Coronary artery (tissue), 2 donors: Measurements from ENCODE around the gene SLC24A1.
A peak's percentile ranks its signal among the peaks of the same experiment; 100 is the strongest.

ENCODE experiments used
- DNase-seq: peaks from one replicate; pipeline ENCODE4 v3.0.0-alpha.2; 2017; ENCODE audit warnings: low spot score
- H3K27ac ChIP-seq, 2 donors: fragments of 200-600 bp; sonication (generic); one replicate each; pipeline ENCODE4 v1.5.1; 2016 to 2019
- H3K4me3 ChIP-seq: fragments of 200-600 bp; sonication (generic); 2 replicates; pipeline ENCODE4 v1.5.1; 2016; ENCODE audit warnings: mild to moderate bottlenecking, moderate library complexity
- TF ChIP-seq, protein P1 (sequence below): fragments of 200-600 bp; sonication (generic); IDR thresholded peaks from one replicate; pipeline ENCODE4 v1.5.1; 2019; ENCODE audit warnings: antibody characterized with exemption

The SLC24A1 gene

DNA sequence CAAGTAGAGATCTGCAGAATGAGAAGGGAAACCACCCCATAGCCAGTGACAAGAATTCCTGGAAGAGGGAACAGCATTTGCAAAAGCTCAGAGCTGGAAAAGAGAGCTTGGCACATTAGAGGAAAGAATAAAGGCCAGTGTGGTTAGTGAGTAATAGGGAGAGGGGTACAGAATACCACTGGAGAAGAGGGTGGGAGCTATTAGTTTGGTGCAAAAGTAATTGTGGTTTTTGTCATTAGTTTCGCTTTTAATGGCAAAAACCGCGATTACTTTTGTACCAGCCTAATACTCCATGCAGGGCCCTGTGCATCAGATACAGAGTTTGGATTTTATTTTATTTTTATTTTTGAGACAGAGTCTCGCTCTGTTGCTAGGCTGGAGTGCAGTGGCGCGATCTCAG lies 9.8 kb downstream of the SLC24A1 start:
- TF ChIP-seq, protein P1, sequence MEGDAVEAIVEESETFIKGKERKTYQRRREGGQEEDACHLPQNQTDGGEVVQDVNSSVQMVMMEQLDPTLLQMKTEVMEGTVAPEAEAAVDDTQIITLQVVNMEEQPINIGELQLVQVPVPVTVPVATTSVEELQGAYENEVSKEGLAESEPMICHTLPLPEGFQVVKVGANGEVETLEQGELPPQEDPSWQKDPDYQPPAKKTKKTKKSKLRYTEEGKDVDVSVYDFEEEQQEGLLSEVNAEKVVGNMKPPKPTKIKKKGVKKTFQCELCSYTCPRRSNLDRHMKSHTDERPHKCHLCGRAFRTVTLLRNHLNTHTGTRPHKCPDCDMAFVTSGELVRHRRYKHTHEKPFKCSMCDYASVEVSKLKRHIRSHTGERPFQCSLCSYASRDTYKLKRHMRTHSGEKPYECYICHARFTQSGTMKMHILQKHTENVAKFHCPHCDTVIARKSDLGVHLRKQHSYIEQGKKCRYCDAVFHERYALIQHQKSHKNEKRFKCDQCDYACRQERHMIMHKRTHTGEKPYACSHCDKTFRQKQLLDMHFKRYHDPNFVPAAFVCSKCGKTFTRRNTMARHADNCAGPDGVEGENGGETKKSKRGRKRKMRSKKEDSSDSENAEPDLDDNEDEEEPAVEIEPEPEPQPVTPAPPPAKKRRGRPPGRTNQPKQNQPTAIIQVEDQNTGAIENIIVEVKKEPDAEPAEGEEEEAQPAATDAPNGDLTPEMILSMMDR = no peak
- no peak for DNase-seq
- H3K27ac ChIP-seq = no peak overlapping the region
- H3K4me3 ChIP-seq = no peak overlapping the region

DNA sequence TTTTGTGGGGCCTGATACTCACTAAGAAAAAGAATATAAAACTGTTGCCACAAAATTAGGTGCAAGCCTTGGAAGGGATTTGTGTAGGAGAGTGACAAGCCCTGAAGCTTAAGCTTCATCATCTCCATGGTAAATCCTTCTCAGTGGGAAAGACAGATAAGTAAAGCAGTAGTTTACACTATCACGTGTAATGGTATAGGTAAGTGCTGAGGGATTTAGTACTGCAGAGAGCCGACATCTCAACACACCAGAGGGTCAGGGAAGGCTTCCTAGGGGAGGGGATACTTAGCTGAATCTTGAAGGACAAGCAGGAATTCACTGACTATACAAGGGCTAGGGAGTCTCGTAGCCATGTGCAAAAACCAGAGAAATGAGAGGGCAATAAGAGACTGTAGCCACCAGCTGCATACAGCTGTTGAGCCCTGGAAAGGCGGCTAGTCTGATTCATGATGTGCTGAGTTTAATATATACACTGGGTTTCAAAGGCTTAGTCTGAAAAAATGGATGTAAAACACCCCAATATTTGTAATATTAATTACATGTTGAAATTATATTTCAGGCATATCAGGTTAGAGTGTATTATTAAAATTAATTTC lies 11.1 kb downstream of the SLC24A1 start:
- H3K27ac ChIP-seq = no peak overlapping the region
- TF ChIP-seq, protein P1 = no peak
- no peak for DNase-seq

DNA sequence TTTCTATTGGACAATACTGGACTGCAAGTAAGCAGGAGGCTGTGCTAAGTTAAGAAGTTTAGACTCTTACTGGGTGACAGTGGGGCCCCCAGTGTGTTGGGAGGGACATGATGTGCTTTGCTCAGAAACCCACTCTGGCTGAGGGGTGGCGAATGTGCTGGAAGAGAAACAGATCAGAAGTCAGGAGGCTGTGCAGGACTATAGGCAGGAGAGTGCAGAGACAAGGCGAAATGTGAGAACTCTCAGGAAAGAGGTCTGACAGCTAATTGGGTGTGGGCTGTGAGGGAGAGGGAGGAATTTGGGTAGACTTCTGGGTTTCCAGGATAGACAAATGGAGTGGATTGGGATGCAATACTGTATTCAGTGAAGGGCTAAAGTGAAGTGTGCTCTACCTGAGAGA lies 12.0 kb downstream of the SLC24A1 start:
- TF ChIP-seq, protein P1 = no peak
- H3K27ac ChIP-seq = no peak overlapping the region
- no peak overlapping the region for H3K4me3 ChIP-seq
- DNase-seq = no peak

More for the DNA sequence above, 11.1 kb downstream of the SLC24A1 start:
- no peak overlapping the region for H3K4me3 ChIP-seq

DNA sequence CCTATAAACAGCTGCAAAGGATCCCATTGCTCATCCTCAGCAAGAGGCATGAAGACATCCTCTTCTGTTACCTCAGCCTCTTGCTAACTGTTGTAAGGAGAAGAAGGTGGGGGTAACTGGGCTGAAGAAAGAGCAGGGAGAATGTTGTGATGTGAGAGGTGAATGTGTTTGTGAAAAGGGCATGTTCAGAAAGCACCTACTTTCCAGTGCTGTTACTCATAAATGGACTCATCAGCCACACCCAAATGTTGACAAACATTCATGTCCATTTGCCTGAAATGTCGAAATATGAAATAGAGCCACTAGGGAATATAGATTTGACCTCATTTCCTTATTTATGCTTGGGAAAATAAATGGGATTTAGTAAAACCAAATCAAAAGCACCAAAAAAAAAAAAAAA lies 12.6 kb downstream of the SLC24A1 start:
- TF ChIP-seq, protein P1 = no peak
- Histone ChIP-seq H3K4me3 (no peak overlapping the region), H3K27ac (no peak overlapping the region)
- DNase-seq = no peak

DNA sequence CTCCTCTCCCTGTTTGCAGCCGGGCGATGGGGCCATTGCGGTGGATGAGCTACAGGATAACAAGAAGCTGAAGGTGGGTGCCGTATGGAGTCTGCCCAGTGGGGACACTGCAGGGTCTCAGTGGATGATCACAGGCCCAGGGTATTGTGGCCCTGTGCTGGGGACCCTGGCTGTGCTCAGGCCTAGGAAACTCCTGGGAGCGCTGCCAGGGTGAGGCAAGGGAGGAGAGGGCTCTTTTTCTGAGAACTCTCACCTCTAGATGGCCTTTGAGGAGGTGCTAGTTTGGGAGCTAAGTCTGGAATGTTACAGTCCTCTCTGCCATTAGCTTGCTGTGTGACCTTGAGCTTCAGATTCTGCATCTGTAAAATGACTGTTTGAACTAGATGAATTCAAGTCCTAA lies 16.4 kb downstream of the SLC24A1 start:
- Histone ChIP-seq H3K4me3 (no peak overlapping the region), H3K27ac (no peak overlapping the region)
- no peak for DNase-seq
- TF ChIP-seq, protein P1 = no peak

DNA sequence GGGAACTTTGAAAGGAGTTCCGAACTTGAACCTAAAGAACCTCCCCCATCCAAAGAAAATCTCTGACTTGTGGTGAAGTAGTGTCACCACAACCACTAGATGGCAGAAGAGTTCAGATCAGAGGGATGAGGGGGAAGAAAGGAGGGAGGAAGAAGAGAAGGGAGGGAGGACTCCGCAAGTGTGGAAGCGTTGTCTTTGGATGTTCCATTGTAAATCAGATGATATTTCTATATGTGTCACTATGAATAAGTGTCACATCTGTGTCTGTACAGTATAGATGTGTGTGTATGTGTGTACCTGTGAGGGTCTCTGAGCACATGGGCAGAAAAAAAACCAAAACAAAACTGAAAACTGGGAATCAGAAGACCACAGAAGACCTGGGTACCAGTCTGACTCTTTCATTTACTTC lies 16.9 kb downstream of the SLC24A1 start:
- peak overlapping the region; percentile 41 for H3K4me3 ChIP-seq
- no peak overlapping the region for H3K27ac ChIP-seq
- no peak for DNase-seq
- TF ChIP-seq, protein P1 = peak; percentile 53

DNA sequence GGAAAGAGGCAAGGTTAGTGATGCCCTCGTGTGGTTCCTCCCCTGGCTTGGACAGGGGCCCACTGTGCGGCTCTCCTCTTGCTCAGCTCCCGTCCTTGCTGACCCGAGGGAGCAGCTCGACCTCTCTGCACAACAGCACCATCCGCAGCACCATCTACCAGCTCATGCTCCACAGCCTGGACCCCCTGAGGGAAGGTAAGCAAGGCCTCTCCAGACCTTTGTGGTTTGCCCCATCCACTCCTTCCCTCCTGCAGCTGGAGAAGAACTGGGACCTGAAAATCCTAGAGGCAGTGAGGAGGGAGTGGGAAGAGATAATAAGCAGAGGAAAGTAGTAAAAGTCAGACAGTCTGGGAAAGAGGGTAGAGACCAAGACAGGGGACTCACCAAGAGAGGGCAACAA lies 17.8 kb downstream of the SLC24A1 start:
- Histone ChIP-seq H3K27ac (no peak overlapping the region), H3K4me3 (no peak overlapping the region)
- no peak for DNase-seq
- TF ChIP-seq, protein P1 = no peak
